Nephron progenitor cell (in vitro differentiated cells): Measurements from ENCODE around the gene MKLN1.
"Not testable (repeated sequence)": the region's sequence is repeated elsewhere in the genome, so short reads cannot be mapped to it uniquely, and the experiment has no call there.

Source experiments
- DNase-seq: peaks from one replicate; pipeline ENCODE4 v3.0.0; 2021
- H3K27ac Mint-ChIP-seq: 2 replicates; pipeline ENCODE4 v1.8.0; 2021; ENCODE audit warnings: mild to moderate bottlenecking, moderate library complexity, mixed read lengths
- H3K27me3 Mint-ChIP-seq: 2 replicates; pipeline ENCODE4 v1.8.0; 2021; ENCODE audit warnings: mild to moderate bottlenecking, low read depth, mixed read lengths; ENCODE audit not compliant: poor library complexity
- H3K36me3 Mint-ChIP-seq: 2 replicates; pipeline ENCODE4 v1.8.0; 2021; ENCODE audit warnings: low read depth, mixed read lengths
- H3K4me1 Mint-ChIP-seq: 2 replicates; pipeline ENCODE4 v1.8.0; 2021; ENCODE audit warnings: mixed read lengths
- H3K4me3 Mint-ChIP-seq: 2 replicates; pipeline ENCODE4 v1.8.0; 2021; ENCODE audit warnings: mild to moderate bottlenecking, moderate library complexity, mixed read lengths
- H3K9me3 Mint-ChIP-seq: 2 replicates; pipeline ENCODE4 v1.8.0; 2021; ENCODE audit warnings: mild to moderate bottlenecking, moderate library complexity, mixed read lengths
- CTCF ChIP-seq: fragments of 200-600 bp; sonication (generic); IDR thresholded peaks from 2 replicates; pipeline ENCODE4 v1.5.0; 2021; ENCODE audit warnings: antibody characterized with exemption

MKLN1 gene

GRCh38 chr7:131328377-131329175, 900 bp downstream of the MKLN1 start:
- peaks cover 18% of the 10 kb centered on the region for H3K9me3 Mint-ChIP-seq
- H3K27ac Mint-ChIP-seq: peak overlapping the region; percentile 99
- no peak for TF ChIP-seq CTCF
- DNase-seq: no peak
- peaks cover 45% of the 10 kb centered on the region for H3K4me1 Mint-ChIP-seq
- no peaks in the 10 kb centered on the region for H3K27me3 Mint-ChIP-seq
- H3K36me3 Mint-ChIP-seq: peaks cover 30% of the 10 kb centered on the region
- peak overlapping the region; percentile 97 for H3K4me3 Mint-ChIP-seq

GRCh38 chr7:131329176-131329570, 1.5 kb downstream of the MKLN1 start:
- DNase-seq: no peak
- peaks cover 36% of the 10 kb centered on the region for H3K36me3 Mint-ChIP-seq
- peaks cover 45% of the 10 kb centered on the region for H3K4me1 Mint-ChIP-seq
- no peak for TF ChIP-seq CTCF
- no peaks in the 10 kb centered on the region for H3K27me3 Mint-ChIP-seq
- H3K27ac Mint-ChIP-seq: peak overlapping the region; percentile 26
- peaks cover 24% of the 10 kb centered on the region for H3K9me3 Mint-ChIP-seq
- peak overlapping the region; percentile 97 for H3K4me3 Mint-ChIP-seq

- Mint-ChIP-seq H3K4me3 (peak overlapping the region; percentile 97), H3K27ac (no peak overlapping the region), H3K27me3 (no peaks in the 10 kb centered on the region), H3K9me3 (peaks cover 35% of the 10 kb centered on the region), H3K4me1 (peaks cover 45% of the 10 kb centered on the region), H3K36me3 (peaks cover 47% of the 10 kb centered on the region)
- no peak for TF ChIP-seq CTCF
- DNase-seq: no peak
Observed at GRCh38 chr7:131330299-131330698, 2.6 kb downstream of the MKLN1 start.

- H3K27ac Mint-ChIP-seq: no peak overlapping the region
- TF ChIP-seq CTCF: no peak
- peaks cover 34% of the 10 kb centered on the region for H3K4me1 Mint-ChIP-seq
- H3K9me3 Mint-ChIP-seq: peaks cover 50% of the 10 kb centered on the region
- no peak for DNase-seq
- H3K27me3 Mint-ChIP-seq: no peaks in the 10 kb centered on the region
- H3K36me3 Mint-ChIP-seq: peaks cover 62% of the 10 kb centered on the region
- H3K4me3 Mint-ChIP-seq: no peak overlapping the region
Observed at GRCh38 chr7:131331806-131332205, 4.1 kb downstream of the MKLN1 start.

- Mint-ChIP-seq H3K4me1 (peaks cover 25% of the 10 kb centered on the region), H3K36me3 (peaks cover 69% of the 10 kb centered on the region), H3K9me3 (peaks cover 58% of the 10 kb centered on the region)
- H3K27me3 Mint-ChIP-seq, H3K27ac Mint-ChIP-seq, H3K4me3 Mint-ChIP-seq, DNase-seq: not testable (repeated sequence)
Observed at GRCh38 chr7:131332729-131333128, 5.1 kb downstream of the MKLN1 start.

- H3K4me1 Mint-ChIP-seq: no peaks in the 10 kb centered on the region
- no peak overlapping the region for H3K27ac Mint-ChIP-seq
- no peak overlapping the region for H3K4me3 Mint-ChIP-seq
- DNase-seq: no peak
- no peak for TF ChIP-seq CTCF
- H3K9me3 Mint-ChIP-seq: peaks cover 85% of the 10 kb centered on the region
- H3K36me3 Mint-ChIP-seq: peaks cover 92% of the 10 kb centered on the region
- H3K27me3 Mint-ChIP-seq: no peaks in the 10 kb centered on the region
Observed at GRCh38 chr7:131335639-131336381, 8.1 kb downstream of the MKLN1 start.
